Endothelial cell of umbilical vein (primary cell): ENCODE data around the gene STAT1. TPM values are rescaled to one million over a fixed set of nuclear protein-coding genes. Genes with fewer than 3 reads are reported as not detected.

Source experiments
- Bru-seq: library from RNA; stranded (reverse); fragments of 400-500 nt; gene quantifications from one replicate; lab custom pipeline; 2021; lab: Mats Ljungman, UMichigan
- BruChase-seq, 2 experiments: library from RNA; stranded (reverse); fragments of 400-500 nt; gene quantifications; one replicate each; lab custom pipeline; 2021; lab: Mats Ljungman, UMichigan
- BruUV-seq: library from RNA; stranded (reverse); fragments of 400-500 nt; replicated peaks from 2 replicates; lab custom pipeline; 2021; lab: Mats Ljungman, UMichigan
- CTCF ChIA-PET: fragments of 300-600, 350-600 bp; sonication (Branson Sonifier 250); formaldehyde crosslinking; loops from one replicate; lab custom pipeline; 2021; ENCODE audit warnings: antibody characterized with exemption, inconsistent platforms; lab: Charles Lee
- POLR2A ChIA-PET: fragments of 300-600, 350-600 bp; sonication (Branson Sonifier 250); formaldehyde crosslinking; loops from one replicate; lab custom pipeline; 2021; ENCODE audit warnings: antibody characterized with exemption, inconsistent platforms; lab: Charles Lee
- DNase-seq: peaks from one replicate; pipeline ENCODE4 v3.0.0-alpha.2; 2011; ENCODE audit warnings: low read depth, low spot score
- FAIRE-seq: peaks from 2 replicates; lab custom pipeline; 2011; peaks lifted over from hg19 to GRCh38; lab: Jason Lieb, UNC
- H2AFZ ChIP-seq: 2 replicates; pipeline ENCODE4 v1.6.0; 2012; ENCODE audit warnings: low read depth, low read length, control low read depth, inconsistent platforms
- H3K27ac ChIP-seq: 2 replicates; pipeline ENCODE4 v1.5.1; 2011; ENCODE audit warnings: low read depth, mild to moderate bottlenecking, control low read depth, low read length, moderate library complexity; ENCODE audit not compliant: insufficient read depth
- H3K27me3 ChIP-seq, 2 experiments: 2 replicates each; pipeline versions ENCODE4 v1.6.0 to v1.6.1; 2011; ENCODE audit warnings: low read length in 2 of 2, mixed read lengths in 1 of 2; ENCODE audit not compliant: control insufficient read depth in 2 of 2, insufficient read depth in 2 of 2
- H3K36me3 ChIP-seq, 2 experiments: 2 replicates in 1 of 2; 3 replicates in 1 of 2; pipeline ENCODE4 v1.5.1; 2011; ENCODE audit warnings: low read length in 2 of 2, mild to moderate bottlenecking in 1 of 2, moderate library complexity in 1 of 2; ENCODE audit not compliant: control insufficient read depth in 2 of 2, insufficient read depth in 2 of 2; ENCODE audit errors: extremely low read depth in 1 of 2
- H3K4me1 ChIP-seq: 3 replicates; pipeline ENCODE4 v1.5.1; 2011; ENCODE audit warnings: mild to moderate bottlenecking, low read length; ENCODE audit not compliant: control insufficient read depth, insufficient read depth; ENCODE audit errors: extremely low read depth
- H3K4me2 ChIP-seq: 2 replicates; pipeline ENCODE4 v1.6.1; 2011; ENCODE audit warnings: low read length, control low read depth, mixed read lengths; ENCODE audit not compliant: insufficient read depth
- H3K4me3 ChIP-seq, 3 experiments: fragments of 200-600 bp in 1 of 3; sonication (generic), shearing (Covaris generic) in 1 of 3; replicated peaks in 1 of 3; 2 replicates each; pipeline ENCODE4 v1.5.1; 2011 to 2016; ENCODE audit warnings: control low read depth in 3 of 3, low read length in 3 of 3, mild to moderate bottlenecking in 2 of 3, inconsistent platforms in 1 of 3, low read depth in 1 of 3, moderate library complexity in 1 of 3; ENCODE audit not compliant: insufficient read depth in 1 of 3
- H3K79me2 ChIP-seq: 2 replicates; pipeline ENCODE4 v1.6.0; 2012; ENCODE audit warnings: low read length, inconsistent platforms; ENCODE audit not compliant: control insufficient read depth, insufficient read depth
- H3K9ac ChIP-seq: replicated peaks from 2 replicates; pipeline ENCODE3; 2011; ENCODE audit warnings: low read length, control low read depth; ENCODE audit not compliant: insufficient read depth; ENCODE audit errors: extremely low read depth
- H3K9me1 ChIP-seq: replicated peaks from 3 replicates; pipeline ENCODE4 v1.6.0; 2011; ENCODE audit warnings: mild to moderate bottlenecking, low read length; ENCODE audit not compliant: control insufficient read depth, insufficient read depth; ENCODE audit errors: extremely low read depth
- H3K9me3 ChIP-seq: replicated peaks from 2 replicates; pipeline ENCODE4 v1.5.1; 2012; ENCODE audit warnings: low read length, inconsistent platforms; ENCODE audit not compliant: control insufficient read depth, insufficient read depth
- H4K20me1 ChIP-seq: replicated peaks from 2 replicates; pipeline ENCODE3; 2011; ENCODE audit warnings: mild to moderate bottlenecking, low read length; ENCODE audit not compliant: control insufficient read depth, insufficient read depth; ENCODE audit errors: extremely low read depth
- CTCF ChIP-seq, 2 donors: IDR thresholded peaks; 1 replicate in 1 of 2; 2 replicates in 1 of 2; pipeline ENCODE4 v1.5.1; 2011; ENCODE audit warnings: low read length in 2 of 2, mild to moderate bottlenecking in 2 of 2, moderate library complexity in 2 of 2, control low read depth in 1 of 2, inconsistent platforms in 1 of 2, low read depth in 1 of 2; ENCODE audit not compliant: insufficient read depth in 1 of 2; ENCODE audit errors: extremely low read depth in 1 of 2
- EZH2 ChIP-seq: IDR thresholded peaks from 2 replicates; pipeline ENCODE4 v1.6.1; 2012; ENCODE audit warnings: borderline replicate concordance, low read depth, mild to moderate bottlenecking, moderate library complexity, low read length, inconsistent platforms; ENCODE audit not compliant: severe bottlenecking
- MAX ChIP-seq: IDR thresholded peaks from 2 replicates; pipeline ENCODE4 v1.6.1; 2011; ENCODE audit not compliant: insufficient read depth, insufficient read length
- MYC ChIP-seq: IDR thresholded peaks from one replicate; pipeline ENCODE4 v1.6.1; 2011; ENCODE audit warnings: mild to moderate bottlenecking, low read depth, low read length
- POLR2A ChIP-seq: IDR thresholded peaks from 2 replicates; pipeline ENCODE4 v1.6.1; 2012; ENCODE audit warnings: low read depth, mild to moderate bottlenecking, control low read depth, low read length
- POLR2AphosphoS5 ChIP-seq: IDR thresholded peaks from 2 replicates; pipeline ENCODE4 v1.6.1; 2012; ENCODE audit warnings: low read depth, mild to moderate bottlenecking, control low read depth, low read length, moderate library complexity; ENCODE audit not compliant: insufficient read depth
- dilution Hi-C: fragments of 300-500 bp; cut with MboI; formaldehyde crosslinking; loops from one replicate; pipeline ENCODE4 v1.15.0; 2019; ENCODE audit warnings: low sequenced_read_pairs; ENCODE audit not compliant: extremely low pct_ligation_motif_present
- intact Hi-C: fragments of 100-400 bp; cut with micrococcal nuclease; formaldehyde crosslinking; loops from one replicate; pipeline ENCODE4 v1.10.0; 2022
- long read RNA-seq: library from polyadenylated mRNA; stranded (forward); transcript quantifications from one replicate; pipeline ENCODE4 v2.0.0, GENCODE V29; 2021
- polyA minus RNA-seq, 3 experiments: library from RNA; depleted of rRNA, polyadenylated mRNA; stranded (reverse); fragments of >200 nt; gene quantifications; 1 replicate in 1 of 3; 2 replicates in 2 of 3; pipeline ENCODE4 v1.2.3, GENCODE V29; 2011
- polyA plus RNA-seq, 4 experiments: library from polyadenylated mRNA; depleted of rRNA in 3 of 4; stranded (reverse) in 3 of 4; unstranded in 1 of 4; fragments of >200 nt; gene quantifications; 2 replicates each; pipeline versions ENCODE4 v1.2.1 to v1.2.3, GENCODE V29; 2011 to 2012; ENCODE audit warnings: missing spikeins in 1 of 4
- total RNA-seq: library from RNA; stranded (reverse); gene quantifications from 2 replicates; pipeline ENCODE4 v1.2.3, GENCODE V29; 2021

Gene STAT1
- total RNA-seq: 59.2 and 67.6 TPM in 2 replicates
- polyA plus RNA-seq: 56.1 and 64.2 TPM in 2 replicates
- 56.9 and 57.6 TPM in 2 replicates for polyA plus RNA-seq (2011; cell fraction: cytosol; rRNA removed)
- polyA plus RNA-seq (2011; cell fraction: nucleus; rRNA removed): 108 and 111 TPM in 2 replicates
- polyA plus RNA-seq (2012): 78.7 and 102 TPM in 2 replicates
- 132 and 160 TPM in 2 replicates for polyA minus RNA-seq
- 25.5 TPM for polyA minus RNA-seq (2011; cell fraction: cytosol; rRNA and poly(A)+ RNA removed)
- polyA minus RNA-seq (2011; cell fraction: nucleus; rRNA and poly(A)+ RNA removed): 147 and 163 TPM in 2 replicates
- Bru-seq, nascent RNA: percentile 88 among the genes with signal in this experiment
- BruChase-seq, experiment 1, labeled RNA remaining after a 6-hour chase: percentile 82 among the genes with signal in this experiment
- percentile 72 among the genes with signal in this experiment for BruChase-seq, experiment 2, labeled RNA remaining after a 2-hour chase
- long read RNA-seq, full-length matches to known transcripts: 95 of 123 reads
- long read RNA-seq, partial matches to known transcripts: 13 of 123 reads
- long read RNA-seq, other reads (novel, unspliced or antisense): 15 of 123 reads

GRCh38 chr2:191013932-191014652 lies at the start of gene STAT1:
Gene STAT1 (minus strand): TSS chr2:191014171. CDS start chr2:191010003, 4,168 bp downstream.
- POLR2A ChIA-PET: interaction anchor here (0.6 kb wide), 1 partner anchor 132 kb away, joined by 3 read pairs; no protein-coding TSS in a partner anchor
- CTCF ChIA-PET: interaction anchor here (1.0 to 1.8 kb wide), 2 partner anchors 15 to 142 kb away, joined by 4 to 7 read pairs; no protein-coding TSS in a partner anchor
- FAIRE-seq: peak; percentile 86

More at GRCh38 chr2:191013932-191014652, at the start of gene STAT1:
- intact Hi-C loops: loop anchor here (1.0 to 5.0 kb wide), 5 partner anchors 7 to 67 kb away; no protein-coding TSS in a partner anchor
- peak within 1 kb of the TSS; percentile 50 to 94 (median 78) for H3K4me3 ChIP-seq
- H3K4me1 ChIP-seq: peaks cover 16% of the 10 kb centered on the region
- no peaks in the 10 kb centered on the region for H3K27me3 ChIP-seq
- peak within 1 kb of the TSS; percentile 74 for H3K9ac ChIP-seq
- no peaks in the 10 kb centered on the region for H3K9me3 ChIP-seq
- peak within 1 kb of the TSS; percentile 64 for H3K27ac ChIP-seq
- no peaks in the 10 kb centered on the region for H4K20me1 ChIP-seq
- BruUV-seq: no TSS peak
- dilution Hi-C loops: no loop called here
- peak within 1 kb of the TSS; percentile 80 for H2AFZ ChIP-seq
- H3K79me2 ChIP-seq: peaks cover 21% of the 10 kb centered on the region
- no peaks in the 10 kb centered on the region for H3K9me1 ChIP-seq
- no peaks in the 10 kb centered on the region for H3K36me3 ChIP-seq
- DNase-seq: peak; percentile 92
- peak within 1 kb of the TSS; percentile 90 for H3K4me2 ChIP-seq
- TF ChIP-seq EZH2: no peak
- TF ChIP-seq CTCF (IDR thresholded peaks at IDR 0.05; ENCODE audit: extremely low read depth in 1 of 2, insufficient read depth in 1 of 2, low read depth in 1 of 2, low read length in 2 of 2): no peak
- TF ChIP-seq POLR2A: peak; percentile 96
- TF ChIP-seq MYC: peak; percentile 70
- TF ChIP-seq MAX: peak; percentile 5
- TF ChIP-seq POLR2AphosphoS5: peak; percentile 98
